Measurements from ENCODE around the gene HRCT1.

DNA sequence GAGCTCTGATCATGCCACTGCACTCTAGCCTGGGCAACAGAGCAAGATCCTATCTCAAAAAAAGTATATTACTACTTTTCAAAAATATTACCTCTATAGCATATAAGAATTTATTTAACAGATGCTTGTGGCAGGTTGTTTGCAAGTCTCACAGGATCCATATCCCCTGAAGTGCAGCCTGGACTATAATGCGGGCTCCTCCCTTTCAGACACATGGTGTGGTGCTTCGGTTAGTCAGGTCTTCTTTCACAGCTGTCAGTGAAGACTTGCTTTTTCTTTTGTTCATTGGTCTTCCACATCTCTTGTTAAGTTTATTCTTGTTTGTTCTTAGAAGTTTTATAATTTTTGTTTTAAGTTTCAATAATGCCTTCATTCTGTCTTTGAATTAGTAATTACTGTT, 9.4 kb upstream of the HRCT1 start:
- TF ChIP-seq, protein P1, sequence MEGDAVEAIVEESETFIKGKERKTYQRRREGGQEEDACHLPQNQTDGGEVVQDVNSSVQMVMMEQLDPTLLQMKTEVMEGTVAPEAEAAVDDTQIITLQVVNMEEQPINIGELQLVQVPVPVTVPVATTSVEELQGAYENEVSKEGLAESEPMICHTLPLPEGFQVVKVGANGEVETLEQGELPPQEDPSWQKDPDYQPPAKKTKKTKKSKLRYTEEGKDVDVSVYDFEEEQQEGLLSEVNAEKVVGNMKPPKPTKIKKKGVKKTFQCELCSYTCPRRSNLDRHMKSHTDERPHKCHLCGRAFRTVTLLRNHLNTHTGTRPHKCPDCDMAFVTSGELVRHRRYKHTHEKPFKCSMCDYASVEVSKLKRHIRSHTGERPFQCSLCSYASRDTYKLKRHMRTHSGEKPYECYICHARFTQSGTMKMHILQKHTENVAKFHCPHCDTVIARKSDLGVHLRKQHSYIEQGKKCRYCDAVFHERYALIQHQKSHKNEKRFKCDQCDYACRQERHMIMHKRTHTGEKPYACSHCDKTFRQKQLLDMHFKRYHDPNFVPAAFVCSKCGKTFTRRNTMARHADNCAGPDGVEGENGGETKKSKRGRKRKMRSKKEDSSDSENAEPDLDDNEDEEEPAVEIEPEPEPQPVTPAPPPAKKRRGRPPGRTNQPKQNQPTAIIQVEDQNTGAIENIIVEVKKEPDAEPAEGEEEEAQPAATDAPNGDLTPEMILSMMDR (IDR thresholded peaks at IDR 0.05): no peak
- TF ChIP-seq POLR2A (IDR thresholded peaks at IDR 0.05): no peak

Data from testis (tissue), 2 donors.